Stimulated activated CD8-positive, alpha-beta memory T cell treated with anti-CD3 and anti-CD28 coated beads, Interleukin-12 subunit alpha, Interleukin-12 subunit beta, amount 100 ng/mL, for 24 hours (primary cell): ENCODE results near the gene EMC9.

Experiments
- DNase-seq: peaks from one replicate; pipeline ENCODE4 v3.0.0-alpha.2; 2020; ENCODE audit errors: extremely low read depth

The EMC9 gene

DNA sequence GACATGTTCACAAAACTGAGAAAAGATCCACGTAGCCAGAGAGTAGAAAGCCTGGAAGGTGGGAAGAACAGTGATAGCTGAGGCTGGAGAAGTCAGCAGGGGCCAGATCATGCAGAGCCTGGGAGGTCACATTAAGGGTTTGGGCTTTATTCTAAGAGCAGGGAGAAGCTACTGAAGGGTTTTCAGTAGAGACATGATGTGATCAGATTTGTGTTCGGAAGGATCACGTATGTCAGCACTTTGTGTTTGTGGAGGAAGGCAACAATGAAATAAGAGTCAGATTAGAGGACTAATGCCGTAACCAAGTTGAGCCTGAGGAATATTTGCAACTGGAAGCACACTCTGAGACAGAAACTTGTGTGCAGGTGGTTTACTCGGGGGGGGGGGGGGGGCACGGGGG lies 51.5 kb downstream of the EMC9 start:
- no peak for DNase-seq
